GM23338 (cell line): ENCODE results near the gene PIGH.

Experiments used
- EZH2 ChIP-seq: fragments of 200-600 bp; sonication (generic); IDR thresholded peaks from one replicate; pipeline ENCODE4 v1.8.0; 2017; ENCODE audit warnings: antibody characterized with exemption, mild to moderate bottlenecking, low read depth; ENCODE audit not compliant: unreplicated experiment
- NANOG ChIP-seq: IDR thresholded peaks from 2 replicates; pipeline ENCODE4 v1.6.1; 2016; ENCODE audit warnings: antibody characterized with exemption, borderline replicate concordance
- POLR2AphosphoS5 ChIP-seq: IDR thresholded peaks from 2 replicates; pipeline ENCODE4 v1.6.1; 2016; ENCODE audit warnings: antibody characterized with exemption, low read depth
- ZNF331 ChIP-seq: fragments of 250-450 bp; sonication (Bioruptor Pico); IDR thresholded peaks from 2 replicates; pipeline ENCODE4 v1.5.0; 2020; ENCODE audit warnings: low read depth, mild to moderate bottlenecking, moderate library complexity
- TF ChIP-seq, protein P1 (sequence below), 2 experiments: fragments of 200-600 bp in 1 of 2; sonication (generic) in 1 of 2; conservative IDR thresholded peaks; 2 replicates each; pipeline versions ENCODE4 v1.5.1 to v1.6.1; 2016 to 2017; ENCODE audit warnings: antibody characterized with exemption in 2 of 2, low read depth in 2 of 2, mild to moderate bottlenecking in 2 of 2, moderate library complexity in 1 of 2
- TF ChIP-seq, protein P2 (sequence below): IDR thresholded peaks from one replicate; pipeline ENCODE4 v1.6.1; 2018; ENCODE audit warnings: antibody characterized with exemption; ENCODE audit not compliant: unreplicated experiment

DNA sequence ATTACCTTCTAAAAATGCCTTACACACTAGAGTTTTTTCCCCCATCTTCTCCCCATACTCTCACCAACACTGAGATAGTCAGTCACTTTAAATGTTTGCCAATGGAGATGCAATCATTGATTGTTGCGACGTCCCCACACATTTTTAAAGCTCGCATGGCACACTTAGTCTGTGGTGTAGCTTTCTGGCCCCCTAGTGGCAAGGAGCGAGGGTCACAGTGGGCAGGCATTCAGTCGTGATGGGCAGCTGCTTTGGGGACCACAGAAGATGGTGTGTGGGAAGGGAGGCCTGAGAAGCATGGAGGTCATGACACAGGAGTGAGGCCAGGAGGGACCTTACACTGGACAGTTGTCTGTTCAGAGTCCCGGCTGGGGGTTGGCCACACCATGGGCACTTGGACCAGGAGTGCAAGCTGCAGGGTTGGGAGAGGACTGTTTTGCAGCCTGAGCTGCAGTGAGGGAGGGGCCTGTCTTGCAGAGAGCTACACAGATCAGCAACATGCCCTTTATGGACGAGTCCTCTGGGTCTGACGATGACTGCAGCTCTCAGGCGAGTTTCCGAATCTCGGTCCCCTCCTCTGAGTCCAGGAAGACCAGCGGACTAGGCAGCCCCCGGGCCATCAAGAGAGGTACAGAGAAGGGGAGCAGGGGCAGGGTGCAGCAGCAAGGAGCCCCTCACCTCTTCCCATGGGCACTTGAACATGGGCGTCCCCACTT lies 28.6 kb downstream of the PIGH start:
- TF ChIP-seq, protein P1, sequence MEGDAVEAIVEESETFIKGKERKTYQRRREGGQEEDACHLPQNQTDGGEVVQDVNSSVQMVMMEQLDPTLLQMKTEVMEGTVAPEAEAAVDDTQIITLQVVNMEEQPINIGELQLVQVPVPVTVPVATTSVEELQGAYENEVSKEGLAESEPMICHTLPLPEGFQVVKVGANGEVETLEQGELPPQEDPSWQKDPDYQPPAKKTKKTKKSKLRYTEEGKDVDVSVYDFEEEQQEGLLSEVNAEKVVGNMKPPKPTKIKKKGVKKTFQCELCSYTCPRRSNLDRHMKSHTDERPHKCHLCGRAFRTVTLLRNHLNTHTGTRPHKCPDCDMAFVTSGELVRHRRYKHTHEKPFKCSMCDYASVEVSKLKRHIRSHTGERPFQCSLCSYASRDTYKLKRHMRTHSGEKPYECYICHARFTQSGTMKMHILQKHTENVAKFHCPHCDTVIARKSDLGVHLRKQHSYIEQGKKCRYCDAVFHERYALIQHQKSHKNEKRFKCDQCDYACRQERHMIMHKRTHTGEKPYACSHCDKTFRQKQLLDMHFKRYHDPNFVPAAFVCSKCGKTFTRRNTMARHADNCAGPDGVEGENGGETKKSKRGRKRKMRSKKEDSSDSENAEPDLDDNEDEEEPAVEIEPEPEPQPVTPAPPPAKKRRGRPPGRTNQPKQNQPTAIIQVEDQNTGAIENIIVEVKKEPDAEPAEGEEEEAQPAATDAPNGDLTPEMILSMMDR (conservative IDR thresholded peaks at IDR 0.05; ENCODE audit: low read depth in 2 of 2) = peak; percentile 94 to 97
- TF ChIP-seq NANOG (no peak), POLR2AphosphoS5 (no peak), ZNF331 (CRISPR knock-in tag) (no peak), EZH2 (no peak)
- TF ChIP-seq, protein P2, sequence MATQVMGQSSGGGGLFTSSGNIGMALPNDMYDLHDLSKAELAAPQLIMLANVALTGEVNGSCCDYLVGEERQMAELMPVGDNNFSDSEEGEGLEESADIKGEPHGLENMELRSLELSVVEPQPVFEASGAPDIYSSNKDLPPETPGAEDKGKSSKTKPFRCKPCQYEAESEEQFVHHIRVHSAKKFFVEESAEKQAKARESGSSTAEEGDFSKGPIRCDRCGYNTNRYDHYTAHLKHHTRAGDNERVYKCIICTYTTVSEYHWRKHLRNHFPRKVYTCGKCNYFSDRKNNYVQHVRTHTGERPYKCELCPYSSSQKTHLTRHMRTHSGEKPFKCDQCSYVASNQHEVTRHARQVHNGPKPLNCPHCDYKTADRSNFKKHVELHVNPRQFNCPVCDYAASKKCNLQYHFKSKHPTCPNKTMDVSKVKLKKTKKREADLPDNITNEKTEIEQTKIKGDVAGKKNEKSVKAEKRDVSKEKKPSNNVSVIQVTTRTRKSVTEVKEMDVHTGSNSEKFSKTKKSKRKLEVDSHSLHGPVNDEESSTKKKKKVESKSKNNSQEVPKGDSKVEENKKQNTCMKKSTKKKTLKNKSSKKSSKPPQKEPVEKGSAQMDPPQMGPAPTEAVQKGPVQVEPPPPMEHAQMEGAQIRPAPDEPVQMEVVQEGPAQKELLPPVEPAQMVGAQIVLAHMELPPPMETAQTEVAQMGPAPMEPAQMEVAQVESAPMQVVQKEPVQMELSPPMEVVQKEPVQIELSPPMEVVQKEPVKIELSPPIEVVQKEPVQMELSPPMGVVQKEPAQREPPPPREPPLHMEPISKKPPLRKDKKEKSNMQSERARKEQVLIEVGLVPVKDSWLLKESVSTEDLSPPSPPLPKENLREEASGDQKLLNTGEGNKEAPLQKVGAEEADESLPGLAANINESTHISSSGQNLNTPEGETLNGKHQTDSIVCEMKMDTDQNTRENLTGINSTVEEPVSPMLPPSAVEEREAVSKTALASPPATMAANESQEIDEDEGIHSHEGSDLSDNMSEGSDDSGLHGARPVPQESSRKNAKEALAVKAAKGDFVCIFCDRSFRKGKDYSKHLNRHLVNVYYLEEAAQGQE = no peak
